NB4 (cell line): ENCODE results near the gene AKT1.
"Not testable (repeated sequence)": the region's sequence is repeated elsewhere in the genome, so short reads cannot be mapped to it uniquely, and the experiment has no call there.

Experiments
- DNase-seq: peaks from one replicate; pipeline ENCODE4 v3.0.0; 2010; ENCODE audit warnings: low read depth
- H3K4me3 ChIP-seq: one replicate; pipeline ENCODE4 v1.5.1; 2011; ENCODE audit warnings: mild to moderate bottlenecking, low read depth, low read length, moderate library complexity
- CTCF ChIP-seq: IDR thresholded peaks from one replicate; pipeline ENCODE4 v1.5.1; 2012; ENCODE audit warnings: low read depth, low read length
- MYC ChIP-seq: IDR thresholded peaks from 2 replicates; pipeline ENCODE4 v1.6.1; 2011; ENCODE audit warnings: low read depth, low read length
- POLR2A ChIP-seq: IDR thresholded peaks from 2 replicates; pipeline ENCODE4 v1.6.1; 2011; ENCODE audit warnings: mild to moderate bottlenecking; ENCODE audit not compliant: insufficient read length; ENCODE audit errors: extremely low read depth
- TF ChIP-seq, protein P1 (sequence below): IDR thresholded peaks from 2 replicates; pipeline ENCODE4 v1.6.1; 2011; ENCODE audit warnings: low read depth, low read length

Gene AKT1

GRCh38 chr14:104819361-104819781 is 23.8 kb upstream of the AKT1 start:
- TF ChIP-seq, protein P1, sequence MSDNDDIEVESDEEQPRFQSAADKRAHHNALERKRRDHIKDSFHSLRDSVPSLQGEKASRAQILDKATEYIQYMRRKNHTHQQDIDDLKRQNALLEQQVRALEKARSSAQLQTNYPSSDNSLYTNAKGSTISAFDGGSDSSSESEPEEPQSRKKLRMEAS = no peak
- no peak for TF ChIP-seq MYC
- no peak for TF ChIP-seq CTCF
- no peak for TF ChIP-seq POLR2A
- no peak overlapping the region for H3K4me3 ChIP-seq
- DNase-seq = no peak

DNA sequence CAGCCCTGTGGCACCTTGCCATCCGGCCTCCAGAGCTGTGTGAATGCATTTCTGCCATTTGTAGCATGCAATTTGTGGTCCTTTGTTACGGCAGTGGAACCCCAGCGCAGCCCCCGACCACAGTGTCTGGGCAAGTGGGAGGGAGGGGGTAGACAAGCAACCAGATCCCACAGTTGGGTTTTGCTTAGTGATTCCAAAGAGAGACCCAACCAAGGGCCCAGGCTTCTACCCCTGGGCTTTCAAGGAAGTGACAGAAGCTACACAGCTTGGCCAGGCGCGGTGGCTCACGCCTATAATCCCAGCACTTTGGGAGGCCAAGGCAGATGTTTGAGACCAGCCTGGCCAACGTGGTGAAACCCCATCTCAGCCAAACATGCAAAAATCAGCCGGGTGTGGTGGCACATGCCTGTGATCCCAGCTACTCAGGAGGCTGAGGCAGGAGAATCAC is 23.2 kb upstream of the AKT1 start:
- no peak for DNase-seq
- no peak overlapping the region for H3K4me3 ChIP-seq
- TF ChIP-seq CTCF (no peak), MYC (no peak), POLR2A (no peak)
- TF ChIP-seq, protein P1 = no peak

DNA sequence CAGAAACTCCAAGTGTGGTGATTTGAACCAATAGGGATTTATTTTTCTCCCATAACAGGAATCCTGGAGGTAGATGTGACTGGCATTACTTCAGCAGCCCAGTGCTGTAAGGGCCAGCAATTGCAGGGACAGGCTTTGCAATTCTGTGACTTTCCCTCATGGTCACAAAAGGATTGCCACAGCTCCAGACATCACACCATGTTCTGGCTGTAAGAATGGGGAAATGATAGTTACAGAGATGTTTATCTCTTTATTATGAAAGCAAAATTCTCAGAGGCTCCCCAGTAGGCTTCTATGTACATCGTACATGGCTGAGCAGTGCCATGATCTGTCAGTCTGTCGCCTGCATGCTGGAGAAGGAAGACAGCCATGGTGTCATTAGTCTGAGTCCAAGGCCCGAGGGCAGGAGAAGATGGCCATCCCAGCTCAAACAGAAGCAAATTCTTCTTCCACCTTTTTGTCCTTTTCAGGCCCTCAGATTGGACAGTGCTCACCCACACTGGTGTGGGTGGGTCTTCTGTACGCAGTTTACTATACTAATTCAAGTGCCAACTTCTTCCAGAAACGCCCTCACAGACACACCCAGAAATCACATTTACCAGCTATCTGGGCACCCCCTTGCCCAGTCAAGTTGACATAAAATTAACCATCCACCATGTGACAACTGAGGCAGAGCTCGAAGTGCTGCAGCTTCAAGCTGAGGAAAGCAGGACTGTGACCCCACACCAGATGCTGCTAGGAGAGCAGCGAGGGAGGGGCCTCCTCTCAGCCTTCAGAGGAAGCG is 22.6 kb upstream of the AKT1 start:
- no peak for DNase-seq
- TF ChIP-seq MYC (no peak), CTCF (no peak), POLR2A (no peak)
- TF ChIP-seq, protein P1 = no peak
- H3K4me3 ChIP-seq = no peak overlapping the region

GRCh38 chr14:104816616-104816884 is 21.0 kb upstream of the AKT1 start:
- no peak for DNase-seq
- TF ChIP-seq POLR2A = no peak
- no peak for TF ChIP-seq CTCF
- TF ChIP-seq MYC = no peak
- TF ChIP-seq, protein P1 = no peak
- H3K4me3 ChIP-seq = peak overlapping the region; percentile 76

GRCh38 chr14:104814701-104815100 is 19.2 kb upstream of the AKT1 start:
- DNase-seq = not testable (repeated sequence)
- peak overlapping the region; percentile 75 for H3K4me3 ChIP-seq

DNA sequence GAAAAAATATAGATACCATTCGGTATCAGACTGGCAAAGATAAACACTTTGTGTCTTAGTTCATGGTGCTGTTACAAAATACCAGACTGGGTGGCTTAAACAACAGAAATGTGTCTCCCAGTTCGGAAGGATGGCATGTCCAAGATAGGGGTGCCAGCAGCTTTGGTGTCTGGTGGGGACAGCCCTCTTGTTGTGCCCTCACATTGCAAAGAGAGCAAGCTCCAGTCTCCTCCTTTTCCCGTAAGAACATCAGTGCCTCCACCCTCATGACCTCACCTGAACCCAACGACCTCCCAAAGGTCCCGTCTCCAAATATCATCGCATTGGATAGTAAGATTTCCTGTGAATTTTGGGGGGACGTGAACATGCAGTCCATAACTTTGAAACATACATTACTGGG is 17.7 kb upstream of the AKT1 start:
- no peak overlapping the region for H3K4me3 ChIP-seq
- no peak for TF ChIP-seq MYC
- no peak for TF ChIP-seq POLR2A
- TF ChIP-seq, protein P1 = no peak
- no peak for TF ChIP-seq CTCF
- no peak for DNase-seq
